Renal pelvis (tissue), 4 donors: ENCODE results near the gene SNX19. TPM values are rescaled to one million over a fixed set of nuclear protein-coding genes. Genes with fewer than 3 reads are reported as not detected.
"Not testable (repeated sequence)": the region's sequence is repeated elsewhere in the genome, so short reads cannot be mapped to it uniquely, and the experiment has no call there.

Source experiments
- DNase-seq: peaks from one replicate; pipeline ENCODE4 v3.0.0-alpha.2; 2013
- polyA plus RNA-seq, 3 donors: library from polyadenylated mRNA; unstranded; fragments of 120-200 nt; gene quantifications; one replicate each; pipeline ENCODE4 v1.2.1, GENCODE V29; 2013; ENCODE audit not compliant: insufficient read length in 3 of 3

The SNX19 gene
- polyA plus RNA-seq, 3 donors: 50.1 to 61.7 (median 52.2) TPM

GRCh38 chr11:130874955-130875531, 41.2 kb downstream of the SNX19 start:
- DNase-seq: no peak

DNA sequence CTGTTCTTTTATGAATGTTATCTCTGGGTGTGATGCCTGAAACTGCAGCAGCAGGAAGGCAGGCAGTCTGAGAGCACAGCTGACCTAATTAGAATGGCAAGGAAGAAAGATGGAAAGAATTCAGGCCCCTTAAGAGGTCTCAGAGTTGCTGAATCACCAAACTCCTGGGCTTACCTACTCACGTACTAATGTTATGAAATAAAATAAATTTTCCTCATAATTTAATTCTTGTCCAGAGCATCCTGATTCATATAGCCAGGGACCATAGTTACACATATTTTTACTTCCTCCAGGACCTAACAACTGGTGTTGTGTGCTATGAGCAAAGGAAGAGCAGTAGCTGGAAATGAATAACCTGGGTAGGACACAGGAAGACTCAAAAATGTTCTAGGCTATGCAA, 41.9 kb downstream of the SNX19 start:
- DNase-seq: no peak

DNA sequence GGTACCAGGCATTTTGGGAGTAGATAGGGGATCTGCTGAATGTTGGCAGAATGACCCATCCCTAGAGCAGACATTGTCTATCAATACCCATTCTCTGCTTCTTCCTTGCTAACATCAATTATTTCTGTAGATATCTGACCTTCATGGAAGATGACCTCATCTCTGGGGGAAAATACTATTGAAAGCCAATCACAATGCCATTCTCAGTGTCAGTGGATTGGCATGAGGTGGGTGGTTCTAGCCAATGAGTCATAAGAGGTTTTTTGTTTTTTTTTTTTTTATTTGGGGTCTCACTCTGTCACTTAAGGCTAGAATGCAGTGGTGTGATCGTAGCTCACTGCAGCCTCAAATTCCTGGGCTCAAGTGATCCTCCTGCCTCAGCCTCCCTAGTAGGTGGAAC, 42.5 kb downstream of the SNX19 start:
- no peak for DNase-seq

- no peak for DNase-seq
Measured at GRCh38 chr11:130872981-130873380, 43.3 kb downstream of the SNX19 start.

- no peak for DNase-seq
Measured at GRCh38 chr11:130872513-130872912, 43.8 kb downstream of the SNX19 start.

GRCh38 chr11:130872102-130872501, 44.2 kb downstream of the SNX19 start:
- no peak for DNase-seq

DNA sequence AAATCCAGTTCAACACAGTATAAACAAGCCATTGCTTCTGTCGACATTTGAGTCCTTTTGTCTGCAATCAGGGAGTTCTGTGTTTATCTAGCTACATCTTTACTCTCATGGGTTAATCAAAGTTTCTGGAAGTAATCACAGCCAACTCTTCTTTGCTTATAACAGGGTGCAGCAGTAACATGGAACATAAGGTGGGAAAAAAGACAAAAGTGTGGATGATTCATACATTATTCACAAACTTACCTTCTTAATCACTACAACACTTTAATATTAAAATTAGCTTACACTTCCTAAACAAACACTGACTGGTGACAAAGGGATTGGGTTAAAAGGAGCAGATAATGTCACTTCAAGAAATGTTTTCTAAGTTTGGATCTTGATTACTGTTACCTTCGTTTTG, 44.7 kb downstream of the SNX19 start:
- no peak for DNase-seq

DNA sequence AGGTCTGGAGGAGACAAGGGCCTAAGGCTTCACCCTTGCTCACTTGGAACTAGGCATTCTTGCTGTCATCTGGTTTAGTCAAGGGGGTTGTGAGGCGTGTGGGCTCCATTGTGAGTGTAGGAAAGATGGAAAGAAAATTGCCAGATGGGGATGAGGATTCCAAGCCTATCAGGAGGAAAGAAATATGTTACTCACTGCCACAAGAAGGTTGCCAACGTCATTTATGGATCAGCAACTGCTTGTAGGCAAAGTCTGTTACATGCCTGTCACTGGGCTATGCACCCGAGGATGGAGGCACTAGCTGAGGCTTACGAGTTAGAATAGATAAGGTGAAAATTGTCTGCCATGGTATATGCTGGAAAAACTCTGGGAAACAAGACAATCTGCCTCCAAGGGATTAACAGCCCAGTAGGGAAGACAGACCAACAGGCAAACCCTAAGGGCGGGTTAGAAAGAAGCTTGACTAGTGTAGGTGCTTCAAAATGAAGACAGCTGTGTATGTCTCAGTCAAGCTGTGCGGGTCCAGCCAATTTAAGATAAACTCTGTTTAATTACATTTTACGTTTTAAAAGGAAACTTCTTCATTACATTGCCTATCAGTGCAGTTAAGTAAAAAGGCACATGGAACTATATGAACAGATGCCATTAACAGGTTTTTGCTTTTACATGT, 47.4 kb downstream of the SNX19 start:
- DNase-seq: no peak

DNA sequence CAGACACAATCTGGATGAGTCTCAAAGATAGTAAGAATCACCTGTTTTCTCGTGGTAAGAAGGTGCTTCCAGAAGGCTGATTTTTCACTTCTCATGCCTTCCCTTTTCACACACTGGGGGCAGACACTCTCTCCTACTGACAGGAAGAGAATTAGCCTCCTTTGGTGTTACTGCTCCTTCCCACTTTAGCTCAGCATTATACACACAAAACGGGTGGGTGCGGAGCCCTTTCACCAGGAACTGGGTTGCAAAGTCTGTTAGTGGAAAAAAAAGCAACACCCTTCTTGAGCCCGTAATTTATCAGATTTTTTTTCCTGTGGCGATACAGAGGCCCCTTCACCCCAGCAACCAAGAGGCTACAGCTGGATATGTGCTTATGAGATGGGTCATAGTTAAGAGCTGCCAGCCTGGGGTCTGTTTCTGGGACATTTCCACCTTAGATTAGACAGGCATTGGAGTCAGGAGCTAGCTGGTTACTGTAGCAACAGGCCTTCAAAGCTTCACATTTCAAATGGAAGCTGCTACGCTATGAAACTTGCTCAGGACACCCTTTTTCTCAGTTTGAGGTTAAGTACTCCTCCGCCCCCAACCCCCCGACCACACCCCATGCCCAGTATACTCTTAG, 48.1 kb downstream of the SNX19 start:
- DNase-seq: no peak

GRCh38 chr11:130866831-130867230, 49.4 kb downstream of the SNX19 start:
- DNase-seq: no peak

GRCh38 chr11:130865774-130866114, 50.5 kb downstream of the SNX19 start:
- no peak for DNase-seq

DNA sequence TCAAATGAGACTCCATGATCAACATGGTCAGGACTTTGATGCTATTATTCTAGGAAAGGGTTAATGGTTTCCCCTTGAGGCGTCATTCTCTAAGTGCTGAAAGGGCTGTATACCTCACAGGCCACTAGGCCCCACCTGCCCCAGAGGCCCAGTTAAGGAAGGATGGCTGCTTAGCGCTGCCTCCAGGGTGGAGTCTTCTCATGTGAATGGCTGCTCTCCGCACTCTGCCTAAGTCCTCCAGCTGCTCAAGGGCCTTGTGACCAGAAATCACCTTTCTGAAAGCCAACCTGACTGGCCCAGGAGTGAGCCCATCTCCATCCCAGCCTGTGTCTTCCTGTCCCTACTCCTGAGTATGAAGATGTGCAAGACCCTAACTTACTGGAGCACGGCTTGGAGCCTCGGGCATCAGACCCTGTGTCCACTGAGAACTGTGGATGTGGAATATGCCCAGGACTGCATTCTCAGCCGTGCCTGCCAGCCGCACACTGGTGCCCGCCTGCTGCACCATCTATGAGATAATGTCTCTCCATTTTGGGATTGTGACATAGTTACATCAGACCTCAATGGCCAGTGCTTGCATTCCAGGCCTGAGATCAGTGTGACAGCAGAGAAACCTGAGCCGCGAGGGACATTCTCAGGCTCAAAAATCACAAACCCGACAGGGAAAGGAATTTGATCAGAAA, 51.0 kb downstream of the SNX19 start:
- peak; percentile 67 for DNase-seq

- DNase-seq: peak; percentile 93
Measured at GRCh38 chr11:130861902-130862860, 54.1 kb downstream of the SNX19 start.

- DNase-seq: no peak
Measured at GRCh38 chr11:130861283-130861682, 55.0 kb downstream of the SNX19 start.

GRCh38 chr11:130859886-130860285, 56.4 kb downstream of the SNX19 start:
- no peak for DNase-seq

- DNase-seq: no peak
Measured at GRCh38 chr11:130858215-130858614, 58.1 kb downstream of the SNX19 start.

DNA sequence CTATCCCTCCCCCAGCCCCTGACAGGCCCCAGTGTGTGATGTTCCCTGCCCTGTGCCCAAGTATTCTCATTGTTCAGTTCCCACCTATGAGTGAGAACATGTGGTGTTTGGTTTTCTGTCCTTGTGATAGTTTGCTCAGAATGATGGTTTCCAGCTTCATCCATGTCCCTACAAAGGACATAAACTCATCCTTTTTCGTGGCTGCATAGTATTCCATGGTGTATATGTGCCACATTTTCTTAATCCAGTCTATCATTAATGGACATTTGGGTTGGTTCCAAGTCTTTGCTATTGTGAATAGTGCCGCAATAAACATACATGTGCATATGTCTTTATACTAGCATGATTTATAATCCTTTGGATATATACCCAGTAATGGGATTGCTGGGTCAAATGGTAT, 60.6 kb downstream of the SNX19 start:
- not testable (repeated sequence) for DNase-seq

DNA sequence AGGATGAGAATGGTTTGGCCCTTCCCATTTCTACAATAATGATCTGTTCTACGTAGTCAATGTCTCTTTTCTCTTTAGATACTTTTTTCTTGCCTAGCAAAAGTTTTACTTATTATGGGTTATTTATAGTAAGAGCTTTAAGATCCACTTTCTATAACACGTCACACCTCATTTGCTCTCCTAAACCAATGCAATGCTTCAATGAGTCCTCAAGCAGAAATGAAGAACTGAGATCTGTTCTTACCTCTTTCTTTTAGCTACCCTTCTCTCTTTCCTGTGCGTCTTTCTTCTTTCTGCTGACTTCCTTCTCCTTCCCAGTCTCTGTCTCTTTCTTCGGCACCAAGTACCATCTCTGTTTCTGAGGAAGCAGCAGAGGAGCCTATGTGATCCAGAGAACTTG, 61.8 kb downstream of the SNX19 start:
- DNase-seq: no peak

DNA sequence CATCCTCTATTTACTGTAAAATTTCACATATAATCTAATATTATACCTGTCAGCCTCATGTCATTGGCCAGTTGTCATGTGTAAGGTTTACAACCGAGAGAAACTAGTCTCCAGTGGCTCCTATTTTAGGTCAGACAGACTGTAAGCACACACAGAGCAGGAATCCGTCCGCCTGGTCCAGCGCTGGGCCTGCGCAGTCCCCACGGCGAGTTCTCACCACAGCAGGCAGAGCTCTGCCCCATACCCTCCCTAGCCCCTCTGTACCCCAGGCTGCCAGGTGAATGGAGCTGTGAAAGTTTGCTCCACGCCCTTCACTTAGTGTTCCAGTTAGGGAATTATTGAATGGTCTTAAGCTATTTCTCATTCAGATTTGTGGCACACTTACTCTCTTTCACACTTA, 63.7 kb downstream of the SNX19 start:
- DNase-seq: no peak

DNA sequence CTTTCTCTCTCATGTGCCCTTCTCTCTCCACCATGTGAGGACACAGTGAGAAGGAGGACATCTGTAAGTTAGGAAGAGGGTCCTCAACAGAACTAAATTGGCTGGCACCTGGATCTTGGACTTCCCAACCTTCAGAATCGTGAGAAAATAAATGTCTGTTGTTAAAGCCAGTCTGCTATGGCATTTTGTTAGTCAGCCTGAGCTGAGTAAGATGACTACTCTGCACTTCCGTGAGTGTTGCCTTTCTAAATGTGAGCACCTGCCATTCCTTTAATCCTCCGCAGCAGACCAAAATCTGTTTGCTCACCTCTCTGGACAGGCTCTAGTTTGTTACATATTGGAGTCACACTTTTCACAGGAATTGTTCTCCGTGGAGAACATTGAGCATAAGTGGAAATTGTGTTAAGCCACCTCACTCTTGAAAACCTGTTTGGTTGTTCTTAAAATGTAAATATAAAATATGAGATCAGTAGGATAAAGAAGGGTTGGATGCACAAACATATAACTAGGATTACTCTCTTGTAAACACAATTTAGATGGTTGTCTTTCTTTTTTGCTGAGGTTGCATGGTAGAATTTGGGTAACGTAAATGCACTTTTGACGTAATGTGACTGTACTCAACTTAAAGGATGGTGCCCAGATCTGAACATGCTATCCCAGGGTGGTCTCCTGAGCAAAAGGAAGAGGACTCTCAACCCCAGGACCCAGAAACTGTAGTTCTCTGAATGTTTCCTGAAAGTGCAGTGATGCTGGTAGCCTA, 65.9 kb downstream of the SNX19 start:
- no peak for DNase-seq

- DNase-seq: no peak
Measured at GRCh38 chr11:130849215-130849568, 67.1 kb downstream of the SNX19 start.
